A673 (cell line): ENCODE measurements around the gene ANKRD1. TPM values are rescaled to one million over a fixed set of nuclear protein-coding genes. Genes with fewer than 3 reads are reported as not detected.

Experiments
- BruUV-seq: library from RNA; stranded (reverse); fragments of 400-500 nt; replicated peaks from 2 replicates; lab custom pipeline; 2021; lab: Mats Ljungman, UMichigan
- CTCF ChIA-PET: fragments of 300-600 bp; sonication (Branson Sonifier 250); formaldehyde crosslinking; loops from one replicate; lab custom pipeline; 2022; ENCODE audit warnings: antibody characterized with exemption; lab: Charles Lee
- POLR2A ChIA-PET: fragments of 300-600 bp; sonication (Branson Sonifier 250); formaldehyde crosslinking; loops from one replicate; lab custom pipeline; 2022; ENCODE audit warnings: antibody characterized with exemption; ENCODE audit not compliant: low non-redundant PET; lab: Charles Lee
- DNase-seq: peaks from one replicate; pipeline ENCODE4 v3.0.0-alpha.2; 2015; ENCODE audit warnings: low spot score
- H3K27ac ChIP-seq: fragments of 200-600 bp; sonication (generic); 2 replicates; pipeline ENCODE4 v1.5.1; 2016; ENCODE audit warnings: mixed run types, low read depth, mild to moderate bottlenecking, mixed read lengths, antibody characterized with exemption, low read length; ENCODE audit not compliant: poor library complexity, severe bottlenecking
- H3K27me3 ChIP-seq: fragments of 200-600 bp; sonication (generic); replicated peaks from 2 replicates; pipeline ENCODE4 v1.6.1; 2017; ENCODE audit warnings: mixed run types, low read depth, mild to moderate bottlenecking, mixed read lengths, antibody characterized with exemption, low read length; ENCODE audit not compliant: insufficient read depth, poor library complexity
- H3K36me3 ChIP-seq: fragments of 200-600 bp; sonication (generic); 2 replicates; pipeline ENCODE4 v1.6.1; 2016; ENCODE audit warnings: mixed run types, mild to moderate bottlenecking, mixed read lengths, antibody characterized with exemption, low read length; ENCODE audit not compliant: insufficient read depth, poor library complexity, severe bottlenecking
- H3K4me1 ChIP-seq: fragments of 200-600 bp; sonication (generic); 2 replicates; pipeline ENCODE4 v1.6.1; 2017; ENCODE audit warnings: mixed run types, mild to moderate bottlenecking, mixed read lengths, antibody characterized with exemption, low read length; ENCODE audit not compliant: insufficient read depth, poor library complexity, severe bottlenecking
- H3K4me3 ChIP-seq: fragments of 200-600 bp; sonication (generic); 2 replicates; pipeline ENCODE4 v1.5.1; 2016; ENCODE audit warnings: low read depth, mixed run types, mild to moderate bottlenecking, mixed read lengths, low read length; ENCODE audit not compliant: poor library complexity, severe bottlenecking
- H3K9me3 ChIP-seq: fragments of 200-600 bp; sonication (generic); 2 replicates; pipeline ENCODE4 v1.6.1; 2016; ENCODE audit warnings: mixed run types, low read depth, mild to moderate bottlenecking, mixed read lengths, antibody characterized with exemption, low read length; ENCODE audit not compliant: poor library complexity, severe bottlenecking
- CTCF ChIP-seq: fragments of 300-800, 200-600 bp; sonication (generic); conservative IDR thresholded peaks from 2 replicates; pipeline ENCODE4 v1.5.1; 2017; ENCODE audit warnings: low read depth, mild to moderate bottlenecking, antibody characterized with exemption, low read length, moderate library complexity, mixed read lengths
- EZH2 ChIP-seq: fragments of 200-600 bp; sonication (generic); IDR thresholded peaks from 2 replicates; pipeline ENCODE4 v1.6.1; 2017; ENCODE audit warnings: borderline replicate concordance, low read depth, mild to moderate bottlenecking, mixed read lengths, antibody characterized with exemption, low read length; ENCODE audit not compliant: poor library complexity, severe bottlenecking
- intact Hi-C: fragments of 100-400 bp; cut with micrococcal nuclease; formaldehyde crosslinking; loops from one replicate; pipeline ENCODE4 v1.10.0; 2022; ENCODE audit not compliant: unreplicated experiment
- total RNA-seq: library from RNA; stranded (reverse); gene quantifications from 2 replicates; pipeline ENCODE4 v1.2.3, GENCODE V29; 2021

The ANKRD1 gene
- total RNA-seq, 1 experiment from 2014 or later, result not detected

GRCh38 chr10:90925079-90926029, 4.5 kb upstream of the ANKRD1 start:
- DNase-seq, result no peak
- H3K27ac ChIP-seq, result no peak overlapping the region
- H3K4me1 ChIP-seq, result peaks cover 3% of the 10 kb centered on the region
- H3K4me3 ChIP-seq, result no peak overlapping the region
- TF ChIP-seq EZH2, result no peak
- no peak for TF ChIP-seq CTCF
- intact Hi-C loops, result no loop called here
- ChIA-PET POLR2A (no interaction called here), CTCF (no interaction called here)
- no TSS peak for BruUV-seq
- no peaks in the 10 kb centered on the region for H3K36me3 ChIP-seq
- no peaks in the 10 kb centered on the region for H3K27me3 ChIP-seq
- H3K9me3 ChIP-seq, result no peaks in the 10 kb centered on the region

GRCh38 chr10:90924552-90924951, 3.7 kb upstream of the ANKRD1 start:
- no peak for TF ChIP-seq EZH2
- TF ChIP-seq CTCF, result no peak
- no peaks in the 10 kb centered on the region for H3K4me1 ChIP-seq
- intact Hi-C loops, result no loop called here
- no TSS peak for BruUV-seq
- no peaks in the 10 kb centered on the region for H3K36me3 ChIP-seq
- no peaks in the 10 kb centered on the region for H3K9me3 ChIP-seq
- ChIA-PET POLR2A (no interaction called here), CTCF (no interaction called here)
- no peak for DNase-seq
- no peak overlapping the region for H3K4me3 ChIP-seq
- no peaks in the 10 kb centered on the region for H3K27me3 ChIP-seq
- no peak overlapping the region for H3K27ac ChIP-seq

- H3K27ac ChIP-seq, result no peak overlapping the region
- TF ChIP-seq CTCF, result no peak
- TF ChIP-seq EZH2, result no peak
- H3K36me3 ChIP-seq, result no peaks in the 10 kb centered on the region
- H3K9me3 ChIP-seq, result no peaks in the 10 kb centered on the region
- no peak overlapping the region for H3K4me3 ChIP-seq
- no peaks in the 10 kb centered on the region for H3K27me3 ChIP-seq
- POLR2A ChIA-PET, result no interaction called here
- H3K4me1 ChIP-seq, result no peaks in the 10 kb centered on the region
- CTCF ChIA-PET, result interaction anchor here (0.5 kb wide), 1 partner anchor 11 kb away, joined by 5 read pairs; no protein-coding TSS in a partner anchor
- intact Hi-C loops, result no loop called here
- no peak for DNase-seq
- no TSS peak for BruUV-seq
These were observed 2.3 kb upstream of the ANKRD1 start for GRCh38 chr10:90923111-90923731.
